MM.1S (cell line): ENCODE measurements around the gene CDIPT.

ENCODE experiments used
- DNase-seq: peaks from one replicate; pipeline ENCODE4 v3.0.0-alpha.2; 2015
- H2AFZ ChIP-seq: fragments of 300-600 bp; sonication (generic); 2 replicates; pipeline ENCODE4 v1.6.0; 2016; ENCODE audit warnings: antibody characterized with exemption, low read length
- H3F3A ChIP-seq: fragments of 300-600 bp; sonication (generic); 2 replicates; pipeline ENCODE4 v1.6.1; 2016; ENCODE audit warnings: mild to moderate bottlenecking, antibody characterized with exemption, low read length, moderate library complexity, mixed read lengths; ENCODE audit not compliant: insufficient read depth
- H3K27ac ChIP-seq: fragments of 300-600 bp; sonication (generic); 2 replicates; pipeline ENCODE4 v1.5.1; 2016; ENCODE audit warnings: mild to moderate bottlenecking, low read length
- H3K27me3 ChIP-seq: fragments of 300-600 bp; sonication (generic); replicated peaks from 2 replicates; pipeline ENCODE4 v1.6.0; 2016; ENCODE audit warnings: low read length; ENCODE audit not compliant: insufficient read depth
- H3K36me3 ChIP-seq: fragments of 300-600 bp; sonication (generic); replicated peaks from 2 replicates; pipeline ENCODE4 v1.6.1; 2016; ENCODE audit warnings: mild to moderate bottlenecking, low read length, mixed read lengths; ENCODE audit not compliant: insufficient read depth
- H3K4me1 ChIP-seq: fragments of 300-600 bp; sonication (generic); 2 replicates; pipeline ENCODE4 v1.6.1; 2016; ENCODE audit warnings: low read length, mixed read lengths
- H3K4me2 ChIP-seq: fragments of 300-600 bp; sonication (generic); 2 replicates; pipeline ENCODE4 v1.6.0; 2016; ENCODE audit warnings: low read depth, low read length
- H3K4me3 ChIP-seq: fragments of 300-600 bp; sonication (generic); 2 replicates; pipeline ENCODE4 v1.5.1; 2016; ENCODE audit warnings: low read length, mixed read lengths
- H3K79me2 ChIP-seq: fragments of 300-600 bp; sonication (generic); 2 replicates; pipeline ENCODE4 v1.6.1; 2016; ENCODE audit warnings: mixed run types, low read length, mixed read lengths
- H3K9ac ChIP-seq: fragments of 300-600 bp; sonication (generic); 2 replicates; pipeline ENCODE4 v1.6.1; 2016; ENCODE audit warnings: low read length, mixed read lengths
- H3K9me2 ChIP-seq: fragments of 300-600 bp; sonication (generic); replicated peaks from 2 replicates; pipeline ENCODE4 v1.6.1; 2016; ENCODE audit warnings: mild to moderate bottlenecking, low read length, mixed read lengths; ENCODE audit not compliant: insufficient read depth
- H3K9me3 ChIP-seq: fragments of 300-600 bp; sonication (generic); replicated peaks from 2 replicates; pipeline ENCODE4 v1.6.1; 2016; ENCODE audit warnings: mild to moderate bottlenecking, low read length, mixed read lengths; ENCODE audit not compliant: insufficient read depth
- H4K20me1 ChIP-seq: fragments of 300-600 bp; sonication (generic); 2 replicates; pipeline ENCODE4 v1.6.1; 2016; ENCODE audit warnings: mild to moderate bottlenecking, low read length, moderate library complexity, mixed read lengths; ENCODE audit not compliant: insufficient read depth
- EZH2 ChIP-seq: fragments of 300-600 bp; sonication (generic); optimal IDR thresholded peaks from 2 replicates; pipeline ENCODE3; 2017; ENCODE audit warnings: low read depth, mild to moderate bottlenecking, antibody characterized with exemption, low read length, mixed read lengths
- EZH2phosphoT487 ChIP-seq: fragments of 300-600 bp; sonication (generic); IDR thresholded peaks from 2 replicates; pipeline ENCODE4 v1.6.1; 2018; ENCODE audit warnings: antibody characterized with exemption, low read length
- TF ChIP-seq, protein P1 (sequence below): fragments of 300-600 bp; sonication (generic); IDR thresholded peaks from 2 replicates; pipeline ENCODE4 v1.5.1; 2016; ENCODE audit warnings: antibody characterized with exemption, low read length, mixed read lengths

The CDIPT gene

DNA sequence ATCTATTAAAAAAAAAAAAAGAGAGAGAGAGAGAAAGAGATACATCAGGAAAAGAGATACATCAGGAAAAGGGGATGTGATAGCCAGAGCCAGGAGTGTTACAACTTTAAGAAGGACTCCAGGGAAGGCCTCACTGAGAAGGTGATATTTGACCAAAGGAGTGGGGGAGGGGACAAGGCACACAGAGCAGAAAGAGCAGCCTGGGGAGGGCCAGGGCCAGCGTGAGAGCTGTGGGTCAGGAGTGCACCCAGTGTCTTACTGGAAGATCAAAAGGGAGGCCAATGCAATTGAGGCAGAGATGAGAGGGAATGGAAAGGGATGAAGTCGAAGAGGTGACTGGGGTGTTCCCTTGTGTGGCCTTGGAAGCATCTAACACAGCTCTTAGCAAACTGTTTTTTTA lies 44.9 kb upstream of the CDIPT start:
- Histone ChIP-seq H4K20me1 (no peaks in the 10 kb centered on the region), H3K36me3 (no peaks in the 10 kb centered on the region), H3K9me3 (no peaks in the 10 kb centered on the region), H3K9ac (no peak overlapping the region), H3K4me1 (no peaks in the 10 kb centered on the region), H2AFZ (no peak overlapping the region), H3K4me2 (no peak overlapping the region), H3F3A (no peaks in the 10 kb centered on the region), H3K27ac (no peak overlapping the region), H3K9me2 (no peaks in the 10 kb centered on the region), H3K4me3 (no peak overlapping the region), H3K79me2 (no peaks in the 10 kb centered on the region), H3K27me3 (peaks cover 6% of the 10 kb centered on the region; the same call in 1 of the 2 replicates)
- TF ChIP-seq, protein P1, sequence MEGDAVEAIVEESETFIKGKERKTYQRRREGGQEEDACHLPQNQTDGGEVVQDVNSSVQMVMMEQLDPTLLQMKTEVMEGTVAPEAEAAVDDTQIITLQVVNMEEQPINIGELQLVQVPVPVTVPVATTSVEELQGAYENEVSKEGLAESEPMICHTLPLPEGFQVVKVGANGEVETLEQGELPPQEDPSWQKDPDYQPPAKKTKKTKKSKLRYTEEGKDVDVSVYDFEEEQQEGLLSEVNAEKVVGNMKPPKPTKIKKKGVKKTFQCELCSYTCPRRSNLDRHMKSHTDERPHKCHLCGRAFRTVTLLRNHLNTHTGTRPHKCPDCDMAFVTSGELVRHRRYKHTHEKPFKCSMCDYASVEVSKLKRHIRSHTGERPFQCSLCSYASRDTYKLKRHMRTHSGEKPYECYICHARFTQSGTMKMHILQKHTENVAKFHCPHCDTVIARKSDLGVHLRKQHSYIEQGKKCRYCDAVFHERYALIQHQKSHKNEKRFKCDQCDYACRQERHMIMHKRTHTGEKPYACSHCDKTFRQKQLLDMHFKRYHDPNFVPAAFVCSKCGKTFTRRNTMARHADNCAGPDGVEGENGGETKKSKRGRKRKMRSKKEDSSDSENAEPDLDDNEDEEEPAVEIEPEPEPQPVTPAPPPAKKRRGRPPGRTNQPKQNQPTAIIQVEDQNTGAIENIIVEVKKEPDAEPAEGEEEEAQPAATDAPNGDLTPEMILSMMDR, result no peak
- TF ChIP-seq EZH2phosphoT487 (no peak), EZH2 (no peak)
- DNase-seq, result no peak

DNA sequence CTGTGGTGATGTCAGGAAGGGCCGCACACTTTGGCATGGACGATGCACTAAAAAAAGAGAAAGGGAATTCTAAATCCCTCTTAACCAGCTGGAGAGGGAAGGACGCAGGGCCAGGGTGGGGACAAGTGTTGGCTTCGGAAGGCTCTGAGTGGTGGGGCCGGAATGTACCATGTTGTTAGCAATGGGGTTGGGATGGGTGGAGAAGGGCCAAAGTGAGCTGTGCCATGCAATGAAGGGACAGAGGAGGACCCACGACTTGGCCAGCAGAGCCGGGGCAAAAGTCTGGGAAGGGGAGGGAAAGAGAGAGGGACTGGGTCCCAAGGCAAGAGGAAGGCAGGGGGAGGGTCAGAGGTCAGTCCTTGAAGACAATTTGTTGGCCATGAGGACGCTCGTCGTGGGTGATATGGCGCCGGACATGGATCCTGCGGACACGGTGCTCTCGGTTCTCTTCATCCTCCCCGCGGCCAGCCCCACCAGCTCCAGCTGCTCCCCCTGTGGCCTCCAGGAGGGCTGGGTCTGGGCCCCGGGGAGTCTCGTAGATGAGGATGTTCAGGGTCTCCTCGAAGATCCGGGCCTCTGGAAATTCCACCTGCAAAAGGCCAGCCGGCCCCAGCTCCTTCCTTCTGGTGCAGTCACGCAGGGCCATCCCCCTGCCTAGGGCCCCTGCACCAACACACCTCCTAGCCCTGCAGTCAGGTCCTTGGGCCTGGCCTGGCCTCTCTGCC lies 43.7 kb upstream of the CDIPT start:
- Histone ChIP-seq H4K20me1 (no peaks in the 10 kb centered on the region), H2AFZ (no peak overlapping the region), H3K9me2 (no peaks in the 10 kb centered on the region), H3K9me3 (no peaks in the 10 kb centered on the region), H3K27me3 (peaks cover 13% of the 10 kb centered on the region), H3K36me3 (no peaks in the 10 kb centered on the region), H3K4me2 (no peak overlapping the region), H3K27ac (no peak overlapping the region), H3K79me2 (no peaks in the 10 kb centered on the region), H3K4me1 (no peaks in the 10 kb centered on the region), H3K4me3 (no peak overlapping the region), H3K9ac (no peak overlapping the region), H3F3A (no peaks in the 10 kb centered on the region)
- TF ChIP-seq, protein P1, result no peak
- TF ChIP-seq EZH2 (no peak), EZH2phosphoT487 (no peak)
- no peak for DNase-seq

DNA sequence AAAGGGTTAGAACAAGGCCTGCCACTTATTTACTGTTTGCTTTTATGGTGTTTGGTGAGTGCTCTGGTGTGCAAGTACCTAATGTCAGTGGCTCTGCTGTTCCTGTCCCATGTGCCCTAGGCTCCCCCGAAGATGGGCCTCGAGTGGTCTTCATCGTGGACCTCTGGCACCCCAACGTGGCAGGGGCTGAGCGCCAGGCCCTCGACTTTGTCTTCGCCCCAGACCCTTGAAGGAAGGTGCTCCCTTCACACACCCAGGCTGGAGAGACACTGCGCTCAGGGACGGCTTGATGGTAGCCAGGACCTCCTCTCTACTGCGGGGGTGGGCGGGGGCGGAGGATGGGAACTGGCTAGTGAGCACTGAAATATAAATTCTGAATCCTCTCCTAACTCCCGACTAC lies 42.6 kb upstream of the CDIPT start:
- Histone ChIP-seq H3K9me3 (no peaks in the 10 kb centered on the region), H3K79me2 (no peaks in the 10 kb centered on the region), H3K36me3 (no peaks in the 10 kb centered on the region), H2AFZ (no peak overlapping the region), H3K27me3 (peaks cover 23% of the 10 kb centered on the region), H3K4me1 (no peaks in the 10 kb centered on the region), H3K9ac (no peak overlapping the region), H3F3A (no peaks in the 10 kb centered on the region), H3K27ac (no peak overlapping the region), H3K4me2 (no peak overlapping the region), H4K20me1 (no peaks in the 10 kb centered on the region), H3K4me3 (no peak overlapping the region), H3K9me2 (no peaks in the 10 kb centered on the region)
- DNase-seq, result no peak
- TF ChIP-seq EZH2phosphoT487 (no peak), EZH2 (no peak)
- TF ChIP-seq, protein P1, result no peak
